Measurements from ENCODE around the gene STBD1.
"Not testable (repeated sequence)": the region's sequence is repeated elsewhere in the genome, so short reads cannot be mapped to it uniquely, and the experiment has no call there.

Gene STBD1

DNA sequence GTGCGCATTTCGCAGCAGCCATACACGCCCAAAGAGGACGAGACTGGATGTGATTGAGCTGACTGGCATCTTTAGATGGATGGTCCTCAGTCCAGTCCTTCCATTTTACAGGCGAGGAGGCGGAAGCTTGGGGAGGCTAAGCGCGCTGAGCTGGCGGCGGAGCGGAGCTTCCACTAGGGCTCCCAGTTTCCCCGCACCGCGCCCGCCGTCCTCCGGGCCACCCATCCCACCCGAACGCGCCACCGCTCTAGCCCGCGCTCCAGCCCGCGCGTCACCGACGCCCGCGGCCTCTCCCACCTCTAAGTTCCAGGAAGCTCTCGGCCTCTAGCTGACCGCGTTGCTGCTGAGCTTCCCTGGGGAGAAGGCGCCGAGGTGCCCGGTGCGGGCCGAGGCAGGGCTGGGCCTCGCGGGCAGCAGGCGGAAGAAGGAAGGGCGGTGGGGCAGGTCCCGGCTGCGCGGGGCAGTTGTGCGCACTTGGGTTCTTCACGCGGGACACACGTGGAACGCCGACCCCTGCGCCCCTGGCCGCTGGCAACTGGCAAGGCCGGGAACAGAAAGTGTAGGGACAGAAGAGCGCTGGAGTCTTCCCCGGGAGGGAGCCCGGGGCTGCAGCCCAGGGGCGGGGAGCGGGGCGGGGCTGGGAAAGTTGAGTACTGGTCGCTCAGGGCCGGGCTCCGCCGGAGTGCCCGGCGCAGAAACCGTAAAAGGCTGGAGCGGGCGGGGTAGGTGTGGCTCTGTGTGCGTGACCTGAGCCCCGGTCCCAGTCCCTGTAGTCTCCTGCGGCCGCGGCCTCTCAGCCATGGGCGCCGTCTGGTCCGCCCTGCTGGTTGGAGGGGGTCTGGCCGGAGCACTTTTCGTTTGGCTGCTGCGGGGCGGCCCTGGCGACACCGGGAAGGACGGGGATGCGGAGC is at the start of gene STBD1:
TSS of gene STBD1 (plus strand) at position 763 of the 911 bp plus-strand sequence. CDS start at position 800, 37 bp downstream.
- no peak for DNase-seq

DNA sequence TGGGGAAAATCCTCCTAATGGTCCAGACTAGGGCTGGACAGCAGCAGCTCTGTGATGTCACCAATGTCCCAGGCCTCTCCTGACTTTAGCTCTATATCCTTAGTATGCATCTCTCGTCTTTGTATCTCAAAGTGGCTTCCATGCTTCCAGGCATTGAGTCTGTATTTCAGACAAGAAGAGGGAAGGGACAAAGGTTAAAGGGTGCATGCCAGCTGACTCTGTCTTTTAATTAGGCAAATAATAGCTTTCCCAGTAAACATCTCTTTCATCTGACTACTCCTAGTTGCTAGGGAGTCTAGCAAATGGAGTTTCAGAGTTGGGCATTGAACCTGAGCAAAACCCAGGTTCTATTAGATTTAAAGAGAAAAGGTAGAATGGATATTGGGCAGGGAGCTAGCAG is 49.6 kb upstream of the STBD1 start:
- no peak for DNase-seq

DNA sequence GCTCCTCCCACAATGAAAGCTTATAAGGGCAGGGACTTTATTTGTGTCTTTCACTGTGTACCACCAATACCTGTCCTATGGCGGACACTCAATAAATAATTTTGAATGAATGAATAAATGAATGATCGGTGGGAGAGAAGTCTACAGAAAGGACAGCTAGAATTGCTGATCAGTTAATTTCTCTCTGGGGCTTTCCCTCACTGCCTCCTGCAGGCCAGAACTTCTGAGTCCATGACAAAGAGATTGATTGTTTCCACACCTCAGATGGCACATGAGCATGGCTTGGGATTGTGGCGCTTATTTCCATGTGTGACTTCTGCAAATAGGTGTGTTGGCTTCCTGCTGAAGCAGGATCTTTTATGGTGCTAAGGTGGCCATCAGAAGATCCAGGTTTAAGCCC is 48.7 kb upstream of the STBD1 start:
- no peak for DNase-seq

DNA sequence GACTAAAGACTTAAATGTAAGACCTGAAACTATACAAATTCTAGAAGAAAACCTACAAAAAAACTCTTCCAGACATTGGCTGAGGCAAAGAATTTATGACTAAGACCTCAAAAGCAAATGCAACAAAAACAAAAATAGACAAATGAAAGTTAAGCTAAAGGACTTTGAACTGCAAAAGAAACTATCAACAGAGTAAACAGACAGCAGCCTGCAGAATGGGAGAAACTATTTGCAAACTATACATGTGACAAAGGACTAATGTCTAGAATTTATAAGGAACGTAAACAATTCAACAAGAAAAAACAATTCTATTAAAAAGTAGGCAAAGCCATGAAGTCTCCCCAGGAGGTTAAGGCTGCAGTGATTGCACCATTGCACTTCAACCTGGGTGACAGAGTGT is 46.0 kb upstream of the STBD1 start:
- no peak for DNase-seq

DNA sequence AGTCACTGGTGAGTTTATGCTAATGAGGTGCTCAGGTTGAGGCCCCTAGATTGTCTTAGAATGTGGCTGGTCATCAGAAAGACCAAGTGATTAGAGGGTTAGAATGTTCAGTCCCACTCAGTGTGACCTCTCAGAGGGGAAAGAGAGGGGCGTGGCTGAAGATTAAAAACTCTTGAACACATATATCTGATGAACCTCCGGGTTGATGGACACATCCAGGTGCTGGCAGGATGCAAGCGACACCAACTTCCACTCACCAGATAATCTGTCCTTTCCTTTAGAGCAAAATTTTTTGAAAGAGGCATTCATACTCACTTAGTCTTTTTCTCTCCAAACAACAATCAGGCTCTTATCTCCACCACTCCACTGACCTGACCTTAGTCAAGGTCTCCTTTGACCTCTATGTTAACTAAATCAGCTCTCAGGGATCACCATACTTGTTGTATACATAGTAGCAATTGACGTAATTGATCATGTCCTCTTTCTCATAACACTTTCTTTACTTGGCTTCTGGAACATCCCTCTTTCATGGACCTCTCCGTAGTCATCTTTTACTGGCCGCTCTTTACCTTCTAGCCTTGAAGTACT is 40.8 kb upstream of the STBD1 start:
- DNase-seq = no peak

DNA sequence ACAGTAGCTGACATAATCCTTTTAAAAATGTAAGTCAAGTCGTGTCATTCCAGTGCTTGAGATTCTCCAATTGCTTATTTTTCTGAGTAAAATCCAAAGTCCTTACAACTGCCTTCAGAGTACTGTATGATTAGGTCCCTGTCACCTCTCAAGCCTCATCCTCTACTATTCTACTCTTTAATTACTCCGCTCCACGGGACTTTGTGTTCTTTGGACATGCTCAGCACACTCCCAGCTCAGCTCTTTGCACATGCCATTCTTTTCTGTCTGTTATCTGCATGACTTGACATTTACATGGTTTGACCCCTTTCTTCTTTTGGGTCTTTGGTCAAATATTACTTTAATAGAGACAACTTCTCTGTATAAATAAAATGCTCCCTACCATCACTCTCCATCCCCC is 39.9 kb upstream of the STBD1 start:
- DNase-seq = no peak

DNA sequence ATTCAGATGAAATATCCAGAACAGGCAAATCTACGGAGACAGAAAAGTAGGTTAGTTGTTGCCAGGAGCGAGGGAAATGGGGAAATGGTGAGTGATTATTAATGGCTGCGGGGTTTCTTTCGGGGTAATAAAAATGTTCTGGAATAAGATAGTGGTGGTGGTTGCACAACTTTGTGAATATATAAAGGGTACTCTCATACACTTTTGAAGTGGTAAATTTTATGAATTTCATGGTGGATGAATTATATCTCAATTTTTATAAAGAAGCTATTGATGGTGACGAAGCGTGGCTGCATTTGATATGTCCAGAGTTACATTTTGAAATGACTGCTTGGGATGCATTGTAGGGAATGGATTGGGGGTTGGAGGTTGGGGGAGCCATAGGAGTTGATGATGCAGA is 38.7 kb upstream of the STBD1 start:
- DNase-seq = no peak

DNA sequence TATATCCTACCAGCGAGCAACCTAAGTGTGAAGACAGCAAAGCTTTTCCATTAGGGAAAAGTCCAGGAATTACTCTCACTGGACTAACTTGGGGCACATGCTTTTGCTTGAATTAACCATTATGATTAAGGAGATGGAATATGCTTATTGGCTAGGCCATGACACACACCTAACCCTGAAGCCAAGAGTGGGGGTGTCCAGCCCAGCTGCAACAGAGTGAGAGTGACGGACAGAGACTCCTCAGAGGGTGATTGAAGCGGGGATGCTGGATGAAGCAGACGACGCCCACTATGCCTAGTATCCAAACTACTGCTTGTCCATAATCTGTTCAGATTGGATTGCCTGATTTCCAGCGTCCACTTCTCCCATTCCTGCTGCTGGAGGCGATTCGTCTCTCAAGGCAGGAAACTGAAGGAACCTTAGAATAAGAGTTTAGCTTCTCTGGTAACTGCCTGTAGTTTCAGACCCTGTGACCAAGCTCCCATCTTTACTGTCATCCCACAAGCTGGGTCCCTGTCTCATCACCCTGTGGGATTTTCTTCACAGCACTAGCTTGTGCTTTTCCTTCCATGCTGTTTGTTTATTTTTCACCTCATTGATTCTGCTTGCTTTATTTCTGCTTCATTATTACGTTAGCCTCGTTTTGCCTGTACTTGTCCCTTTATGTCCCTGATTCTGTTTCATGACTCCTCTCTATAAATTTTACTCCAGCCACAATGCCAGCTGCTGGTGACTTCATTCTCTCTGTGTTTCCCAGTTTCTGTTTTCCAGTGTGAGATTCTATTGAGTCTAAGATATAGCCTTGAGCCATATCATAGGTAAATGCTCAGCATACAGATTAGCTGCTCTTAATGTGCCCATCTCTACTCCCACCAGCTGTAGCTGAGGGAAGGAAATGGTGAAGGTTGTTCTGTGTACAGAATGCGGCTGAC is 36.0 kb upstream of the STBD1 start:
- no peak for DNase-seq

DNA sequence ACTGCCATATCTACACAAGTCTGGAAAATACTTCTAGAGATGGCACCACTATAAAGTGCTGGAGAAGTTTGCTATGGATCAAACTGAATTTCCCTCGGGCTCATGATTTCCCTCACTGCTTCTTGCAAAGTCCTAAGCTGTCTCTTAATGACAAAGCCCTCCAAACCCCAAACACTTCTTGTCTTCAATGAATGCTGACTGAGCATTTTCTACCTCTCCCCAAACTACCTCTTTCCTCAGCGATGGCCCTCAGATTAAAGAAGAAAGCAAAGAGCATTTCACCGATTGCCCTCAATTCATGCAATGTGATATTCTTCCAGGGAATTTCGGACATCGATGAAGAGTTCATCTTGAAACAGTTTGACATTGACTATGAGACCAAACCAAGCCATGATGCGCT is 35.3 kb upstream of the STBD1 start:
- no peak for DNase-seq

DNA sequence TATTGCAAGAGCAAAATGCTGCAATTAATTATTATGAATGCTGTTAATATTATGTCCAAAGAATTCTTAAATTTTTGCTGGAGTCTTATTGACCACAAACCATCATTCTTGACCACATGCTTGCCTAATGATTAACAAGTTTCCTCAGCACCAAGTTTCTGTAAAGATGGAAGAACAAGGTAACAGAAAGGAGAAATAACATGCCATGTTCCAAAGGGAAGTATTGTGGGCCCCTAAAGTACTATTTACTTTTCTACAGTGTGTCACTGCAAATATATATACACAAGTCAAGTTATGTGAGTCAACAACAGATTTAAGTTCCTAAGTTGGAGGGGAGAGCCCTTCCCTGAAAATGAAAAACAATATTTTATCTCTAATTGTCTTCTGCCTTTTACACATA is 34.5 kb upstream of the STBD1 start:
- no peak for DNase-seq

DNA sequence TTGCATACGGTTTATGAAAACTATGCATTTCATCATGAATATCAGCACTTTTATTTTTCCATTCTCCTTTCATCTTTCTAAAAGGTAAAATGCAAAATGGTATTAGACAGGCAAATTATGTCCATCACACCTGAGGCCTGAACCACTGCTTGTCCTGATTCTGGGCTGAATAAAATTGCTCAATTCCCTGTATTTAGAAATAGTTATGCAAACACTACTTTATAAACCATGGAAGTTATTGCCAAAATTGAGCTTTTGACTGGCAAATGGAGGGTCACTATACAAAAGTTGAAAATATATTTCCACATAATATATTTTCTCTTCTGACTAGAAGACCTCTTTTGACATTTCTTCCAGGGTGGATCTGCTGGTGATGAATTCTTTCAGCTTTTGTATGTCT is 34.0 kb upstream of the STBD1 start:
- DNase-seq = no peak

DNA sequence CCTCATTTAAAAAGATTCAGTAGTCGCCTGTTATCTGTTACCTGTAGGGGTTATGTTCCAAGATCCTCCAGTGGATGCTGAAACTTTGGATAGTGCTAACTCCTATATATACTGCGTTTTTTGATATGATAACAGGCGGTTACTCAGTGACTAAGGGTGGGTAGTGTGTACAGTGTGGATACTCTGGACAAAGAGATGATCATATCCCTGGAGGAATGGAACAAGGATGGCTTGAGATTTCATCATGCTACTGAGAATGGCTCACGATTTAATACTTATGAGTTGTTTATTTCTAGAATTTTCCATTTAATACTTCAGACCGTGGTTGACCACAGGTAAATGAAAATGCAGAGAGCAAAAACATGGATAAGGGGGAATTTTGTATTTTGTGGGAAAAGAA is 33.5 kb upstream of the STBD1 start:
- no peak for DNase-seq

DNA sequence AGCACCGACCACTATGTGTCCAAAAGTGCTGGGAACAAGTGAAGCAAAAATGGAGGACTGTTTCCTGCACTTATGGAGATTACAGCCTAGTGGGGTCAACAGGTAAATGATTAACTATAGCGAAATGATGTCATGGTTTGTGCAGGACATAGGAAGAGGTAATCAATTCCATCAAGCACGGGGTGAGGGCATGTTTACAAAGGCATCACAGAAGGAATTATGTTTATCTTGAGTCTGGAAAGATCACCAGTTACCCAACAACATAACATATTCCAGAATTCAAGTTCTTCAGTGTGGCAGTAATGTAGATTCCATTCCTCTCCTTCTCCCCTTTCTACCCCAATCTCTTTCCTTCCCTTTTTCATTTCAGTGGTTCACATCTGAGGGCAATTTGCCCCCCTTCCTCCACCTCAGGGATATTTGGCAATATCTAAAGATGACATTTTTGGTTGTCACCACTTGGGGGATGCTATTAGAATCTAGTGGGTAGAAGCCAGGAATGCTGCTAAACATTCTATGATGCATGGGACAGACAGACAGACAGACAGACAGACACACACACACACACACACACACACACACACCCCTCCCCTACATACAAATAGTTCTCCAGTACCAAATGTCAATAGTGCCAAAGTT is 30.9 kb upstream of the STBD1 start:
- no peak for DNase-seq

DNA sequence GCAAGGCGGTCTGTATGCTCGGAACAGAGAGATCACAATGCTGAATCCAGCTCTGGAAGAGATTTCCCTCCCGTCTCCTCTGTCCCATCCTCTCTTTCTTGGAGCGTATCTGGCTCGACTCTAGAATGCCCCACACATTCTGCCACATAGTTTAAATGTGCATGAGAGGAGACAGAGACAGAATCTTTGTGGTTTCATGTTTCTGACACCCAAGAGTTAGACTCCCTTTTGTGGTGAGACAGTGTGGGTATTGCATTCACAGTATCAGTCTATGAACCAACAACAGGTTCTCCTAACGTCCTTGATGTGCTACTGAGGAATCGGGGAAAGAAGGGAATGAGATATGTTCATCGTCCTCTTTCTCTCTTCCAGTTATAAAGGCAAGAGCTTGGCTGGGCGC is 29.7 kb upstream of the STBD1 start:
- DNase-seq = no peak

DNA sequence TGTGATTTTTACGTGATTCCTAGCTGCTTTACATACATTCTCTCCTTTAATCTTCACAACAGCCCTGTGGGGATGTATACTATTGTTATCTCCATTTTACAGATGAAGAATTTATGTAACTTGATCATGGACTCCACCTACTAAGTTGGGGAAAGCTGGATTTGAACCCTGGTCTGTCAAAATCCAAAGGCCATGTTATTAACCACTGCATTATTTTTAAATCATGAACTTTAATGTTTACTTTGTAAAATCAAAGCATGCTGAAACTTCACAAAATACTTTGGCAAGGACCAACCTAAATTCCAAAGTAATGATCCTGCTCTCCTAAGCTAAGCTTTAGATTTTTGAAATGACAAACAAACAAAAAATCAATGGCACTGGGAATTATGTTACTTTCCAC is 28.9 kb upstream of the STBD1 start:
- DNase-seq = no peak

DNA sequence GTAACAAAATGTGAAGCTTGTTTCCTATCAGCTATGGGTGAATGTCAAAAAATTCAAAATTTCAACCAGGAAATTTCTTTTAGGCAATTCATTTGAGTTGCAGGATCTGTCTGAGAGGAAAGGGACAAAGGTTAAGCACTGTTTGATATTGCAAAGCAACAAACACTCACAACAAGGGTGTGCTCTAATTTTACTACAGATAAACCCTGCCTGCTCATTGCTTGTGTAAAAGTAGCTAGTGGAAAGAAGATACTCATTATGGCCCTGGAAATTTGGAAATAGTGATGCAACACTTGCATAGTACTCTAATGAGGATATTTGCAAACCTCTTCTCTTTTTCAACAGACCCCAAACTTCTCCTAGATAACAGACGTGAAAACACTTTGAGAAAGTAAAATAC is 27.9 kb upstream of the STBD1 start:
- DNase-seq = no peak

DNA sequence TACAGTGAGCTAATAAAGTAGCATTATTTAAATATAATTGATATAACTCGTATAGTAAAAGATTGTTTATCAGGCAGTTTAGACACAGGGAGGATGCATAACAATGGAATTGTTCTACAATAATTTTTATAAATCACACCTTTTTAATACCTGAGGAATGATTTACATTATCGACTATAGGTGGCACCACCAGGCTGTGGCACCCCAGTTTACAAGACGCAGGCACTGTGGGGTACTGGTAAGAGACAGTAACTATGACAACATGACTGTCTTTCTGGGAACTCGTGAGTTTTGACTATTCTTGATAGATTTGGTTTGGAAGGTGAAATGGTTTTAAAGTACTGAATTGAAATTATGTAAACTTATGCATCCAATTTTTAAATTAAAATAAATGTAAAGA is 27.1 kb upstream of the STBD1 start:
- DNase-seq = no peak

DNA sequence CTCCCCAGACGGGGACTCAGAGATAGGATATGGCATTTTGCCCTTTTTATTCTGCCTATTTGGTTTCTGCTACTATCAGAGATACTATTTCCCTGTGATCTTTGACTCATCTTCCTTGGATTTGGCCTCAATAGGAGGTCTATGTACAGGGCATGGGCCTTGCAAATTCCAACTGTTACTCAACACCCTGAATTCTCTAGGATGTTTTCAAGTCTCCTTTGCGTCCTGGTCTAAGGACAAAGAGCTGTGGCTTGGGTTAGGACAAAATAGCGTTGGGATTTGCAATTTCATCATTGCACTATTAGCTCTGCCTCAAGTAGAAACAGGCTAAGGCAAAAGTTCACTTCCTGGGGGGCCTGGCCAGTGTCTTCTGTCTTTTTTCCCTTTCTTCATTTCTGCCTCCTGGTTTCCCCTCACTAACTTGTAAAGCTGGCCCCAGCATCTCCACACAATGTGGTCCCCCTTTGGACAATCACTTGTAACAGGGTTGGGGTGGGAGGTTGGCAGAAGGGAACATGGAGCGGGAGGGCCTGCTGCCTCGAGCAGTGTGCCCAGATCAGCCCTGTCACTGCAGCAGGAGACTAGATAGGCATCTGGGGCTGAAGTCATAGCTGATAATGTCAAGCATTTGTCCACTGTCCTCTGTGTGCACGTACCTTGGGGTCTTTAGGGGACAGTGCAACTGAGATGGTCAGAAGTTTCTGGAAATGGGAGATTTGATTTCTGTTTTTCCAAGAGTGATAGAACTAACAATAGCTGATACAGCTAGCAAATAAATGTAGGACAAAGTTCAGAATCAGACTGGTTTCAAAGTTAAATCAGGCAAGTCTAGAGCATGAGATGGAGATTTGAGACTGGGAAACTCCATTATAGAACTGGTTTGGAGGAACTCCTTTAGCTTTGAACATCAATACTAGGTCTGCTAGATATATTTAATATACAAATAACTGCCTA is 25.8 kb upstream of the STBD1 start:
- no peak for DNase-seq

DNA sequence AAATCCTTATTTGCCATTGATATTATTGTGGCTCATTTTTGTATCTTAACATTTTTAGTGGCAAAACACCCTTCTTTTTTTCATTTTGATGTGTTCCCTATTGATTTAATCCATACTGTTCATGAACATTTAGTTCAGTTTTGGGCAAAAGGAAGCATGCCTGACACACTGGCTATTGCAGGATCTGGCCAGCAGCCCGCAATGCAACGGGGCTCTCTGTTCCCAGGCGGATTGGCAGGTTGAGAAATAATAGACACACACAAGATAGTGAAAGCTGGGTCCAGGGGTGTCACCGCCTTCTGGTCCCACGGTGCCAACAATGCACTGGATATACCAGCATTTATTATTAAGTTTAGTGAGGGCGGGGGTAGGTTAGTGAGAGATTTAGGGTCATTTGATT is 24.9 kb upstream of the STBD1 start:
- DNase-seq = not testable (repeated sequence)

DNA sequence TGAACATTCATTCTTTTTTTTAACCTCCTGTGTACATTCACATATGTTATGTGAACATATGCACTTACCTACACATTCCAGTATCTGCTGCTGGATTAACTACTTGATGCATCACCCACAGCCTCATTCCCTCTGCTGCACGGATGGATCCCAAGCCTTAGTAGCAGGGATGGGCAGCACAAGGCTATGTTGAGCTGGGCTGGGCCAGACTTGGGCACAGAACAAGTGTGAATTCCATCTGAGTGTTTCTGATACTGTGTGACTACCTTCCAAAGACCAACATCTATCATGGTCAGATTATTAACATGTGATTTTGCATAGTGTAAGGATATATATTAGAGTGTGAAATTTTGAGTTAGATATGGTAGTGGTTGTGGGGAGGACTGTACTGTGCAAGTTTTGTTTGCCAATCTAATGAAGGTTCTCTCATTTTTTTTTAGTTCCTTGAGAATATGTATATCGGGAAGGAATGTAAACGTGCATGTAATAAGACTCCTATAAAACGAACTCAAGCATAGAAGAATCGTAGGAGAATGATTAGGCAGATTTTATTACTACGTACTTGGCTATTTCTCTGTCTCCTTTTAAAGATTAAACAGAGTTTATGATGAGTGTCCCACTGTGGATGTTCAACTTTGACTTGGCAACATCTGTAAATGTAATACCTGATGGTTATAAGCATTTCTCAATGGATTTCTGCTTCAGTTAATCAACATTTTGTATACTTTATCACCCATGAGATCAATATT is 23.4 kb upstream of the STBD1 start:
- no peak for DNase-seq

DNA sequence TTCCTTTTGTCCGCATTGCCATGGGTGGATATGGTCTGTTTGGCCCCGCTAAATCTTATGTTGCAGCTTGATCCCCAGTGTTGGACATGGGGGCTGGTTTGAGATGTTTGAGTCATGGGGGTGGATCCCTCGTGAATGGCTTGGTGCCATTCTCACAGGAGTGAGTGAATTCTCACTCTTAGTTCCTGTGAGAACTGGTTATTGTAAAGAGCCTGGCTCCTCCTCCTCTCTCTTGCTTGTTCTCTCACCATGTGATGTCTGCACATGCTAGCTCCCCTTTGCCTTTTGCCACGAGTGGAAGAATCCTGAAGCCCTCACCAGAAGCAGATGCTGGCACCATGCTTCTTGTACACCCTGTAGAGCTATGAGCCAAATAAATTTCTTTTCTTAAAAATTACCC is 22.6 kb upstream of the STBD1 start:
- no peak for DNase-seq

All from activated gamma-delta T cell treated with Interleukin-2 at 50 U/mL for 16 hours (primary cell).